HG03460 (cell line): ENCODE measurements around the gene ZNF26.

ENCODE experiments used
- ATAC-seq: cut with Tn5 transposase; IDR thresholded peaks from one replicate; pipeline ENCODE4 v1.9.1; 2021; ENCODE audit not compliant: unreplicated experiment

ZNF26 gene

GRCh38 chr12:133058203-133059113, 72.3 kb downstream of the ZNF26 start:
- no peak for ATAC-seq

- no peak for ATAC-seq
These were observed 75.8 kb downstream of the ZNF26 start for GRCh38 chr12:133061954-133062353.

GRCh38 chr12:133063556-133063955, 77.4 kb downstream of the ZNF26 start:
- no peak for ATAC-seq

- ATAC-seq, result no peak
These were observed 87.7 kb downstream of the ZNF26 start for GRCh38 chr12:133073836-133074235.
